H1 (cell line): ENCODE results near the gene ADAMTS16. TPM values are rescaled to one million over a fixed set of nuclear protein-coding genes. Genes with fewer than 3 reads are reported as not detected.

ENCODE experiments used
- CTCF ChIA-PET: fragments of 300-600 bp; sonication (Branson Sonifier 250); formaldehyde crosslinking; loops from one replicate; lab custom pipeline; 2021; ENCODE audit not compliant: partially characterized antibody; lab: Charles Lee
- POLR2A ChIA-PET: fragments of 300-600 bp; sonication (Branson Sonifier 250); formaldehyde crosslinking; loops from one replicate; lab custom pipeline; 2021; ENCODE audit warnings: inconsistent platforms; ENCODE audit not compliant: partially characterized antibody; lab: Charles Lee
- DNase-seq, 2 experiments: peaks; one replicate each; pipeline versions ENCODE4 v3.0.0 to v3.0.0-alpha.2; 2010 to 2022; ENCODE audit warnings: low spot score in 2 of 2, low read depth in 1 of 2, mixed read lengths in 1 of 2
- FAIRE-seq: peaks from 2 replicates; lab custom pipeline; 2011; peaks lifted over from hg19 to GRCh38; lab: Jason Lieb, UNC
- H2AFZ ChIP-seq: 2 replicates; pipeline ENCODE4 v1.8.1; 2012; ENCODE audit warnings: low read length, inconsistent platforms
- H2AK5ac ChIP-seq: 2 replicates; pipeline ENCODE4 v1.6.1; 2013; ENCODE audit warnings: low read depth, low read length
- H2BK120ac ChIP-seq: replicated peaks from 2 replicates; pipeline ENCODE3; 2013; ENCODE audit warnings: low read depth, low read length, inconsistent platforms
- H2BK12ac ChIP-seq: 2 replicates; pipeline ENCODE4 v1.6.1; 2013; ENCODE audit warnings: low read depth, low read length
- H2BK15ac ChIP-seq: 2 replicates; pipeline ENCODE4 v1.6.1; 2013; ENCODE audit warnings: low read length
- H2BK20ac ChIP-seq: 2 replicates; pipeline ENCODE4 v1.6.1; 2013; ENCODE audit warnings: low read length
- H2BK5ac ChIP-seq: 2 replicates; pipeline ENCODE4 v1.6.1; 2013; ENCODE audit warnings: low read depth, low read length
- H3K14ac ChIP-seq: 2 replicates; pipeline ENCODE4 v1.6.1; 2013; ENCODE audit warnings: inconsistent platforms; ENCODE audit not compliant: insufficient read length
- H3K18ac ChIP-seq: 2 replicates; pipeline ENCODE4 v1.6.1; 2013; ENCODE audit warnings: low read length; ENCODE audit errors: extremely low read depth
- H3K23ac ChIP-seq: 2 replicates; pipeline ENCODE4 v1.6.1; 2013; ENCODE audit warnings: inconsistent platforms; ENCODE audit not compliant: insufficient read length
- H3K23me2 ChIP-seq: 2 replicates; pipeline ENCODE4 v1.6.1; 2013; ENCODE audit warnings: low read depth, low read length
- H3K27ac ChIP-seq: 2 replicates; pipeline ENCODE4 v1.6.1; 2011; ENCODE audit warnings: low read depth, low read length, inconsistent platforms
- H3K27me3 ChIP-seq, 4 experiments: replicated peaks in 1 of 4; 1 replicate in 1 of 4; 2 replicates in 3 of 4; pipeline versions ENCODE4 v1.6.1 to v1.8.1; 2011 to 2013; ENCODE audit warnings: low read length in 3 of 4, mild to moderate bottlenecking in 3 of 4, inconsistent platforms in 2 of 4, mixed read lengths in 2 of 4, moderate library complexity in 1 of 4; ENCODE audit not compliant: control insufficient read depth in 3 of 4, insufficient read depth in 3 of 4; ENCODE audit errors: extremely low read depth in 1 of 4
- H3K36me3 ChIP-seq, 4 experiments: 2 replicates each; pipeline versions ENCODE4 v1.6.1 to v1.8.1; 2011 to 2013; ENCODE audit warnings: mild to moderate bottlenecking in 4 of 4, low read length in 3 of 4, moderate library complexity in 2 of 4, control low read depth in 1 of 4, inconsistent platforms in 1 of 4; ENCODE audit not compliant: insufficient read depth in 4 of 4, control insufficient read depth in 2 of 4
- H3K4ac ChIP-seq: replicated peaks from 2 replicates; pipeline ENCODE3; 2013; ENCODE audit warnings: low read length, low read depth, mixed read lengths, inconsistent platforms; ENCODE audit not compliant: insufficient read length
- H3K4me1 ChIP-seq, 4 experiments: replicated peaks in 1 of 4; 1 replicate in 1 of 4; 2 replicates in 3 of 4; pipeline versions ENCODE4 v1.6.1 to v1.8.1; 2011 to 2013; ENCODE audit warnings: low read length in 3 of 4, inconsistent platforms in 2 of 4, mixed read lengths in 1 of 4; ENCODE audit not compliant: insufficient read depth in 4 of 4, control insufficient read depth in 3 of 4
- H3K4me2 ChIP-seq, 2 experiments: 2 replicates each; pipeline versions ENCODE4 v1.6.1 to v1.8.1; 2011 to 2013; ENCODE audit warnings: low read depth in 2 of 2, low read length in 2 of 2, control low read depth in 1 of 2, inconsistent platforms in 1 of 2, mild to moderate bottlenecking in 1 of 2; ENCODE audit not compliant: insufficient read depth in 1 of 2
- H3K4me3 ChIP-seq, 4 experiments: fragments of 200-600, 300-600 bp in 1 of 4; sonication (generic), shearing (Covaris generic), sonication (Bioruptor Twin) in 1 of 4; 2 replicates each; pipeline versions ENCODE4 v1.5.1 to v1.8.1; 2011 to 2016; ENCODE audit warnings: low read length in 4 of 4, low read depth in 3 of 4, control low read depth in 2 of 4, inconsistent platforms in 2 of 4, mild to moderate bottlenecking in 2 of 4, mixed read lengths in 1 of 4, moderate library complexity in 1 of 4; ENCODE audit not compliant: insufficient read depth in 2 of 4; ENCODE audit errors: extremely low read depth in 1 of 4
- H3K56ac ChIP-seq: replicated peaks from 2 replicates; pipeline ENCODE3; 2013; ENCODE audit warnings: low read depth, mild to moderate bottlenecking, mixed read lengths, low read length, inconsistent platforms; ENCODE audit not compliant: insufficient read length
- H3K79me1 ChIP-seq: 2 replicates; pipeline ENCODE4 v1.6.1; 2013; ENCODE audit warnings: low read depth, low read length, control low read depth
- H3K79me2 ChIP-seq, 2 experiments: 2 replicates each; pipeline versions ENCODE4 v1.6.1 to v1.8.1; 2012 to 2013; ENCODE audit warnings: low read length in 2 of 2, mild to moderate bottlenecking in 2 of 2, inconsistent platforms in 1 of 2; ENCODE audit not compliant: insufficient read depth in 2 of 2, control insufficient read depth in 1 of 2
- H3K9ac ChIP-seq, 4 experiments: replicated peaks in 1 of 4; 1 replicate in 1 of 4; 2 replicates in 3 of 4; pipeline versions ENCODE4 v1.6.1 to v1.8.1; 2011 to 2013; ENCODE audit warnings: low read depth in 3 of 4, low read length in 3 of 4, control low read depth in 2 of 4, mild to moderate bottlenecking in 2 of 4, moderate library complexity in 2 of 4, inconsistent platforms in 1 of 4; ENCODE audit errors: extremely low read depth in 1 of 4
- H3K9me3 ChIP-seq, 2 experiments: 2 replicates each; pipeline versions ENCODE4 v1.6.1 to v1.8.1; 2012 to 2013; ENCODE audit warnings: mild to moderate bottlenecking in 2 of 2, moderate library complexity in 2 of 2, control low read depth in 1 of 2, inconsistent platforms in 1 of 2, low read depth in 1 of 2, low read length in 1 of 2, mixed read lengths in 1 of 2; ENCODE audit not compliant: insufficient read depth in 2 of 2
- H4K20me1 ChIP-seq, 2 experiments: replicated peaks in 1 of 2; 2 replicates each; pipeline versions ENCODE3 to v1.8.1; 2011 to 2013; ENCODE audit warnings: inconsistent platforms in 2 of 2, low read length in 2 of 2, mild to moderate bottlenecking in 1 of 2; ENCODE audit not compliant: insufficient read depth in 2 of 2, control insufficient read depth in 1 of 2
- H4K5ac ChIP-seq: 2 replicates; pipeline ENCODE4 v1.6.1; 2013; ENCODE audit warnings: low read length, low read depth, mixed read lengths, inconsistent platforms; ENCODE audit not compliant: insufficient read length
- H4K8ac ChIP-seq: 2 replicates; pipeline ENCODE4 v1.8.0; 2013; ENCODE audit warnings: mild to moderate bottlenecking, moderate library complexity, low read length, inconsistent platforms; ENCODE audit not compliant: insufficient read depth; ENCODE audit errors: extremely low read depth
- H4K91ac ChIP-seq: replicated peaks from 2 replicates; pipeline ENCODE3; 2013; ENCODE audit warnings: low read length, mixed read lengths, inconsistent platforms; ENCODE audit not compliant: insufficient read length
- SAP30 ChIP-seq: fragments of 300-600 bp; sonication (generic); IDR thresholded peaks from 2 replicates; pipeline ENCODE4 v1.7.1; 2012; ENCODE audit warnings: low read length, moderate library complexity, mild to moderate bottlenecking, inconsistent platforms; ENCODE audit not compliant: insufficient read depth, insufficient replicate concordance
- WGBS, 2 experiments: shearing (Covaris generic) in 1 of 2; methylation state at CpG; one replicate each; pipeline versions ENCODE4 v1.1.6 to v1.1.7; 2013 to 2015; ENCODE audit warnings: low lambda C conversion rate in 2 of 2, mixed read lengths in 2 of 2, inconsistent platforms in 1 of 2, low coverage in 1 of 2, missing lambda C conversion rate in 1 of 2; ENCODE audit not compliant: insufficient replicate concordance in 2 of 2, insufficient coverage in 1 of 2, insufficient read length in 1 of 2; ENCODE audit errors: extremely low coverage in 1 of 2, missing lambda C conversion rate in 1 of 2; 5-methylcytosine and 5-hydroxymethylcytosine counted together
- polyA plus RNA-seq, 7 experiments: library from polyadenylated mRNA; depleted of rRNA in 3 of 7; stranded (reverse) in 5 of 7; unstranded in 2 of 7; fragments of >200 nt in 5 of 7; fragments of 200-250 nt in 2 of 7; gene quantifications; 1 replicate in 5 of 7; 2 replicates in 1 of 7; 4 replicates in 1 of 7; pipeline versions ENCODE4 v1.2.1 to v1.2.3, GENCODE V29; 2011 to 2013; ENCODE audit warnings: missing spikeins in 2 of 7, mixed read lengths in 2 of 7
- total RNA-seq: library from RNA; stranded (reverse); fragmentation: NEBNext Ultra II Directional; extraction: Animal tissue kit (Norgen Biotek cat#: 25700); gene quantifications from 2 replicates; pipeline ENCODE4 v1.2.1, GENCODE V29; 2021

Gene ADAMTS16
- total and polyA plus RNA-seq, 2 of the 8 experiments (the other 6 are each of a cell fraction or from before 2014, with no cell fraction given), result 3.7 to 16.0 TPM

DNA sequence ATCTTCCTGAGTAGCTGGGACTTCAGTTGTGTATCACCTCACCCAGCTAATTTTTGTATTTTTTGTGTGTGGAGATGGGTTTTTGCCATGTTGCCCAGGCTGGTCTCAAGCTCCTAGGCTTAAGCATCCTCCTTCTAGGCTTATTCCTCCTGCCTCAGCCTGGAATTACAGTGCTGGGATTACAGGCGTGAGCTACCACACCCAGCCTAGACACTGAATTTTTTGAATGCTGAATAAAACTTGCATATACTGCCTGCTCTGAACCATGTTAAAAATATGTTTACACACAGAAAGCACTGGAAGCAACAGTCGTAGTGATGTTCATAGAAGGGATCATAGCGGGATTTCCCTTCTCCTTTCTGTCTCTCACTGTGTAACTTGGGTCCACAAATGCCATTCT lies 161.0 kb downstream of the ADAMTS16 start:
- no peaks in the 10 kb centered on the region; a peak in 1 of 8 replicates for H3K36me3 ChIP-seq
- H3K9ac ChIP-seq, result no peak overlapping the region
- no peak overlapping the region for H3K27ac ChIP-seq
- H3K23me2 ChIP-seq, result peaks cover 8% of the 10 kb centered on the region; the same call in 1 of the 2 replicates
- no peak for TF ChIP-seq SAP30
- no peak overlapping the region for H2BK120ac ChIP-seq
- no peak overlapping the region for H3K4ac ChIP-seq
- no peak overlapping the region for H2BK20ac ChIP-seq
- H3K79me1 ChIP-seq, result no peaks in the 10 kb centered on the region
- H2BK15ac ChIP-seq, result no peak overlapping the region
- H3K56ac ChIP-seq, result no peak overlapping the region
- no peak overlapping the region for H3K4me2 ChIP-seq
- no peak overlapping the region for H2BK12ac ChIP-seq
- no peaks in the 10 kb centered on the region for H3K79me2 ChIP-seq
- ChIA-PET CTCF (interaction anchor here (0.9 to 1.8 kb wide), 3 partner anchors 8 to 123 kb away, joined by 3 to 7 read pairs (median 3); no protein-coding TSS in a partner anchor), POLR2A (interaction anchor here (1.4 kb wide), 1 partner anchor 8 kb away, joined by 3 read pairs; no protein-coding TSS in a partner anchor)
- H4K91ac ChIP-seq, result no peak overlapping the region
- H3K23ac ChIP-seq, result no peak overlapping the region
- no peak overlapping the region for H4K5ac ChIP-seq
- H2BK5ac ChIP-seq, result no peak overlapping the region
- H3K27me3 ChIP-seq, result no peaks in the 10 kb centered on the region
- H3K4me3 ChIP-seq, result no peak overlapping the region
- H4K8ac ChIP-seq, result no peak overlapping the region
- H3K18ac ChIP-seq, result no peak overlapping the region
- 49% methylated on average over 2 of the region's 3 CpGs; no CpG with 5 or more reads in 1 of the 2 experiments for whole genome bisulfite sequencing, 2 experiments
- H2AK5ac ChIP-seq, result no peak overlapping the region
- FAIRE-seq (no peak), DNase-seq (no peak)
- H4K20me1 ChIP-seq, result no peaks in the 10 kb centered on the region
- peaks cover 3 to 7% of the 10 kb centered on the region in 2 experiments; a peak in 3 of 4 replicates for H3K9me3 ChIP-seq
- no peaks in the 10 kb centered on the region; a peak in 1 of 7 replicates for H3K4me1 ChIP-seq
- no peak overlapping the region for H2AFZ ChIP-seq
- H3K14ac ChIP-seq, result no peak overlapping the region
